HG03196 (cell line): ENCODE results near the gene ABHD17A.

ENCODE experiments used
- ATAC-seq: cut with Tn5 transposase; IDR thresholded peaks from one replicate; pipeline ENCODE4 v1.9.1; 2021; ENCODE audit not compliant: unreplicated experiment

The ABHD17A gene

GRCh38 chr19:1840541-1841115 is 44.7 kb downstream of the ABHD17A start:
- ATAC-seq, result no peak

DNA sequence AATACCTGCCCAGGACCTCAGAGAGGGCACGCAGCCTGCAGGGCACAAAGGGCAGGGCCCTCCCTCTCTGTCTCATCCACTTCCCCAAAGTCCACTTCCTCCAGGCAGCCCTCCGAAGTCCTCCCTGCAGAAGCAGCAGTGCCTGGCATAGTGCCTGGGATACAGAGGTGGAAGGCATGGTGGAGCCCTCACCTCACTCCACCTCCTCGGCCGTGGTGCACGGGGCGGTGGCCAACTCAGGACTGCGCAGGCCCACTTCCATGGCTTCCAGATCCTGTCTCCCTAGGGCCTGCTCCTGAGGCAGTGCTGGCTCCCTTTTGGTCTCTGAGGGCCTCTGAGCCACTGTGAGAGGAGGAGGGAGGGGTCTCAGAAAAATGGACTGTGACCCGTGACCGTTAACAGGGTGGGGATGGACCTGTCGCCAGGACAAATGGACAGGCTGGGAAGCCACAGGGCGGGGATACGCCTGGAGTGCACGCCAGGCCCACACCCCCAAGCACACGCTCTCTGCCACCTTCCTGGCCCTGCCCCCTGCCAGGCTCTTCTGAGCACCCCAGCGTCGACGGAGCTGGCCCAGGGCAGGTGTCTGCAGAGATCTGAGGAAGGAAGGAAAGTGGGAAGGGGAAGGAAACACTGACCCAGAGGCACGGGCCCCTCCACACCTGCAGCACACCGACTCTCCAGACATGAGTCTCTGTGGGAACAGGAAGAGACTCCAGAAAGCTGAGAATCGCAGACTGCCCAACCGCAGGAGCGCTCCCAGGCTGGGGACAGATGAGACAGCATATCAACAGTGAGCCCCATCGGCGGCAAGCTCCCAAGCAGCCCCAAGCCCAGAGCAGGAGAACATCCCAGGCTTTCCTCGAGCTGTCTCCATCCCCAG is 45.4 kb downstream of the ABHD17A start:
- ATAC-seq, result no peak

DNA sequence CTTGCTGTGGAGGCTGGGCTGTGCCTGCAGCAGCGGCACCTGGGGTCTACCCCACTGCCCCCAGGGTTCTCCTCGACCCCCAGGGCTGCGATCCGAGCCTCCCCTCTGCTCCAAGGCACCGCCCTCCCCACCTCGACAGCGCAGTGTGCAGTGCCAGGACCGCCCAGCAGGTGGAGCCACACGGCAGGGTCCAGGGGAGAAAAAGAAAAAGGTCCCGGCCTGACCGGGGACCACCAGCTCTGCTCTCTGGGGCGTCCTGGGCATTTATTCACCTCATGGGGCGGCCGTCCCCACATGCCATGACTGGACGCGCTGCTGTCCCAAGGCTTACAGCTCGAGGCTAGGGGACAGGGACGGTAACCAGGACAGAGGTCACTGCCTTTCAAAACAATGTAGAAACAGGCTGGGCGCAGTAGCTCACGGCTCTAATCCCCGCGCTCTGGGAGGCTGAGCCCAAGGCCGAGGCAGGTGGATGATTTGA is 47.6 kb downstream of the ABHD17A start:
- no peak for ATAC-seq

- no peak for ATAC-seq
Measured at GRCh38 chr19:1837222-1837565, 48.1 kb downstream of the ABHD17A start.

DNA sequence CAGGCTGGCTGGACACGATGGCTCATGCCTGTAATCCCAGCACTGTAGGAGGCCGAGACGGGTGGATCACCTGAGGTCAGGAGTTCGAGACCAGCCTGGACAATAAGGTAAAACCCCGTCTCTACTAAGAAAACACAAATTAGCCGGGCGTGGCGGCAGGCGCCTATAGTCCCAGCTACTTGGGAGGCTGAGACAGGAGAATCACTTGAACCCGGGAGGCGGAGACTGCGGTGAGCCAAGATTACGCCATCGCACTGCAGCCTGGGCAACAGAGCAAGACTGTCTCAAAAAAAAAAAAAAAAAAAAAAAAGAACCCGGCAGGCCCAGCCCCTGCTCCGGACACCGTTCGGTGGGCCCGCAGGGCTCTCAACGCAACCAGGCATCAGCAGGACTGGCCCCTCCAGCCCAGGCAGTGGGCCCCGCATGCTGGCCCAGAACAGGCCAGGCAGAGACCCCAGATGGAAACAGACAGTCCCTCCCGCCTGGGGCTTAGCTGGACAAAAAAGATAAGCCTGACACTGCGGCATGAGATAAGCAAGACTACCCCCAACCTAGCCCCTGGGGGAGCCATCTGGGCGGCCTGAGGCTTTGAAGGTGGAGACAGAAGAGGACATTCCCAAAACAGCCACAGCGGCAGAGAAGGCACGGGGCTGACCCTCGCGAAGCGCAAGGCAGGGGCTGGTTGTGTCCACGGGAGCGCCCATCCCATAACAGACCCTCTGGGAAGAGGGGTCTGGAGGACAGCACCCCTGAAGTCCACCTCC is 48.7 kb downstream of the ABHD17A start:
- no peak for ATAC-seq

DNA sequence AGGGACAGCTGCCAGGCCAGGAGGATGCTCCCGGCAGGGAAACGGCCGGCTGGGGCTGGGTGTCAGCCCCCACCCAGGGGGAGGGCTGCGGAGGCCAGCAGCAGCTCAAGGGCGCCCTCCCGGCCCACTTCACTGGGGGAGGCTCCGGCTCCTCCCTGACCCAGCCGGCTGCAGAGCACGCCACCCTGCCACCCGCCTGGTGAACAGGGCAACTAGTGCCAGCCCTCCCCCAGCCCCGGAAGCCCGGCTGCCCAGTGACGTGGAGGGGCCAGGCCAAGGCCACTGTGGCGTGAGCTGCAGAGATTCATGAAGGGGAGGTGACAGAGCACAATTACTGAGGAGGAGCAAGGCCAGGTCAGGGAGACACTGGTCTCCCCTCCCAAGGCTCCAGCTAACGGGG is 51.8 kb downstream of the ABHD17A start:
- ATAC-seq, result no peak

GRCh38 chr19:1832046-1832663 is 53.1 kb downstream of the ABHD17A start:
- no peak for ATAC-seq

GRCh38 chr19:1830978-1831377 is 54.3 kb downstream of the ABHD17A start:
- no peak for ATAC-seq

DNA sequence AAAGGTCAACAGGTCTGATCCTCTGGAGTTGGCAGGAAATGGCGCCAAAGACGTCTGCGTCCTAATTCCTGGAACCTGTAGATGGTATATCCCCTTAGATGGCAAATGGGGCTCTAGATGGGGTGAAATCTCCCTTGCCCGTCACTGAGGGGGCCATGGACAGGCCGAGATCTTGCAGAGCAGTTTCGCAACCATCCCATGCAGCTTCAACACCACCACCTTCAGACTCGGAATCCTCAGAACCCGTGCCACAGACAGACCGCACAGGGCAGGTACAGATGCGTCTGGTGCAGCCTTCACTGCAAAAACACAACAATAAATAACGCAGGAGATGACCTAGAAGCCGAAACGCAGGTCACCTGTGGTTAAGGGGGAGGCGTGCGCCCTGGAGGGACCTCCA is 54.7 kb downstream of the ABHD17A start:
- ATAC-seq, result no peak

GRCh38 chr19:1829958-1830357 is 55.3 kb downstream of the ABHD17A start:
- ATAC-seq, result no peak

- ATAC-seq, result no peak
Measured at GRCh38 chr19:1828279-1829238, 56.7 kb downstream of the ABHD17A start.

GRCh38 chr19:1827566-1828278 is 57.6 kb downstream of the ABHD17A start:
- no peak for ATAC-seq
